PFSK-1 (cell line): ENCODE results near the gene BAHD1.

Source experiments
- FOXP2 ChIP-seq: optimal IDR thresholded peaks from 2 replicates; pipeline ENCODE3; 2011; ENCODE audit warnings: borderline replicate concordance, control low read depth, inconsistent platforms; ENCODE audit not compliant: insufficient read depth; ENCODE audit errors: extremely low read length, extremely low read depth
- POLR2AphosphoS5 ChIP-seq: IDR thresholded peaks from 2 replicates; pipeline ENCODE4 v1.6.1; 2012; ENCODE audit warnings: low read depth, mild to moderate bottlenecking, control low read depth, low read length, moderate library complexity
- REST ChIP-seq, 2 experiments: IDR thresholded peaks; 2 replicates each; pipeline versions ENCODE4 v1.6.1 to v1.8.0; 2011 to 2012; ENCODE audit warnings: low read depth in 2 of 2, low read length in 2 of 2, control low read depth in 1 of 2, inconsistent platforms in 1 of 2, mild to moderate bottlenecking in 1 of 2, moderate library complexity in 1 of 2; ENCODE audit not compliant: insufficient read depth in 1 of 2
- SIN3A ChIP-seq: IDR thresholded peaks from 2 replicates; pipeline ENCODE4 v1.6.1; 2012; ENCODE audit warnings: mild to moderate bottlenecking, low read length, moderate library complexity, borderline replicate concordance; ENCODE audit not compliant: insufficient read depth
- TAF1 ChIP-seq: IDR thresholded peaks from 2 replicates; pipeline ENCODE4 v1.6.1; 2012; ENCODE audit warnings: low read length, control low read depth, borderline replicate concordance; ENCODE audit not compliant: insufficient read depth

BAHD1 gene

GRCh38 chr15:40436892-40437751 lies 3.6 kb upstream of the BAHD1 start:
- peak; percentile 8 for TF ChIP-seq FOXP2
- TF ChIP-seq REST (IDR thresholded peaks at IDR 0.05; ENCODE audit: insufficient read depth in 1 of 2, low read depth in 2 of 2, low read length in 2 of 2) = no peak

- no peak for TF ChIP-seq POLR2AphosphoS5
- TF ChIP-seq SIN3A = no peak
- no peak for TF ChIP-seq REST (IDR thresholded peaks at IDR 0.05; ENCODE audit: insufficient read depth in 1 of 2, low read depth in 2 of 2, low read length in 2 of 2)
- TF ChIP-seq TAF1 = no peak
- TF ChIP-seq FOXP2 = no peak
Observed at GRCh38 chr15:40437752-40438687, 2.7 kb upstream of the BAHD1 start.

GRCh38 chr15:40438712-40439111 lies 2.0 kb upstream of the BAHD1 start:
- no peak for TF ChIP-seq REST (IDR thresholded peaks at IDR 0.05; ENCODE audit: insufficient read depth in 1 of 2, low read depth in 2 of 2, low read length in 2 of 2)
- TF ChIP-seq TAF1 = no peak
- TF ChIP-seq FOXP2 = no peak
- TF ChIP-seq POLR2AphosphoS5 = no peak
- no peak for TF ChIP-seq SIN3A

- TF ChIP-seq REST (IDR thresholded peaks at IDR 0.05; ENCODE audit: insufficient read depth in 1 of 2, low read depth in 2 of 2, low read length in 2 of 2) = no peak
- peak; percentile 2 for TF ChIP-seq FOXP2
Observed at GRCh38 chr15:40439461-40439959, 1.2 kb upstream of the BAHD1 start.
